GM18951 (cell line): ENCODE results near the gene NEK10.
"Not testable (repeated sequence)": the region's sequence is repeated elsewhere in the genome, so short reads cannot be mapped to it uniquely, and the experiment has no call there.

Experiments used
- POLR2A ChIP-seq: IDR thresholded peaks from 4 replicates; pipeline ENCODE4 v1.6.1; 2011; ENCODE audit warnings: mild to moderate bottlenecking; ENCODE audit not compliant: insufficient read length, insufficient read depth; ENCODE audit errors: extremely low read depth
- in situ Hi-C: fragments of 300-500 bp; cut with MboI; formaldehyde crosslinking; loops from one replicate; pipeline ENCODE4 v1.12.0; 2022; ENCODE audit warnings: low sequenced_read_pairs, mixed read lengths, inconsistent platforms; ENCODE audit not compliant: unreplicated experiment

NEK10 gene

GRCh38 chr3:27368831-27369607, at the start of gene NEK10:
NEK10 (minus strand) TSS chr3:27369383; CDS start chr3:27352882, 16,501 bp downstream.
- in situ Hi-C loops = no loop called here

GRCh38 chr3:27415202-27415601, 46.0 kb upstream of the NEK10 start:
- no peak for TF ChIP-seq POLR2A
- in situ Hi-C loops = no loop called here

More at GRCh38 chr3:27368831-27369607, at the start of gene NEK10:
- TF ChIP-seq POLR2A = peak; percentile 30

GRCh38 chr3:27392950-27393679, 23.9 kb upstream of the NEK10 start:
- in situ Hi-C loops = no loop called here
- TF ChIP-seq POLR2A = no peak

GRCh38 chr3:27392414-27392813, 23.2 kb upstream of the NEK10 start:
- in situ Hi-C loops = not testable (repeated sequence)

GRCh38 chr3:27391796-27392195, 22.6 kb upstream of the NEK10 start:
- TF ChIP-seq POLR2A = no peak
- in situ Hi-C loops = no loop called here

GRCh38 chr3:27387625-27388024, 18.4 kb upstream of the NEK10 start:
- in situ Hi-C loops = no loop called here
- no peak for TF ChIP-seq POLR2A

GRCh38 chr3:27385504-27385903, 16.3 kb upstream of the NEK10 start:
- TF ChIP-seq POLR2A = no peak
- in situ Hi-C loops = no loop called here

- in situ Hi-C loops = no loop called here
- TF ChIP-seq POLR2A = no peak
Observed at GRCh38 chr3:27384191-27384590, 15.0 kb upstream of the NEK10 start.

- no peak for TF ChIP-seq POLR2A
- in situ Hi-C loops = no loop called here
Observed at GRCh38 chr3:27380433-27381357, 11.5 kb upstream of the NEK10 start.

- in situ Hi-C loops = no loop called here
Observed at GRCh38 chr3:27378331-27378730, 9.1 kb upstream of the NEK10 start.

GRCh38 chr3:27376109-27376772, 7.1 kb upstream of the NEK10 start:
- in situ Hi-C loops = no loop called here

More at GRCh38 chr3:27378331-27378730, 9.1 kb upstream of the NEK10 start:
- no peak for TF ChIP-seq POLR2A

GRCh38 chr3:27366062-27366591, 3.1 kb downstream of the NEK10 start:
- in situ Hi-C loops = no loop called here

More at GRCh38 chr3:27376109-27376772, 7.1 kb upstream of the NEK10 start:
- TF ChIP-seq POLR2A = no peak

More at GRCh38 chr3:27366062-27366591, 3.1 kb downstream of the NEK10 start:
- TF ChIP-seq POLR2A = no peak
